ENCODE data around the gene KCNMA1. TPM values are rescaled to one million over a fixed set of nuclear protein-coding genes. Genes with fewer than 3 reads are reported as not detected.

KCNMA1 gene
- total RNA-seq, 2 donors from 2014 or later = 168 to 188 TPM

- DNase-seq (ENCODE audit: low spot score) (no peak), ATAC-seq (ENCODE audit: insufficient number of reproducible peaks, low FRiP score, low read depth) (no peak)
- Histone ChIP-seq H3K4me1 (ENCODE audit: control insufficient read depth in 1 of 2, low read depth in 2 of 2) (peaks cover 29 to 67% of the 10 kb centered on the region in 2 donors), H3K27me3 (replicated peaks; ENCODE audit: insufficient read depth) (no peaks in the 10 kb centered on the region), H3K36me3 (no peaks in the 10 kb centered on the region), H3K9me3 (no peaks in the 10 kb centered on the region), H3K4me3 (peak overlapping the region; percentile 86), H3K27ac (peak overlapping the region; percentile 82 to 89)
- no peak for TF ChIP-seq CTCF (IDR thresholded peaks at IDR 0.05)
Observed at GRCh38 chr10:77634939-77635338, 2.7 kb downstream of the KCNMA1 start.

GRCh38 chr10:77633376-77633775 lies 4.2 kb downstream of the KCNMA1 start:
- Histone ChIP-seq H3K27me3 (replicated peaks; ENCODE audit: insufficient read depth) (no peaks in the 10 kb centered on the region), H3K9me3 (no peaks in the 10 kb centered on the region), H3K4me3 (no peak overlapping the region), H3K36me3 (no peaks in the 10 kb centered on the region), H3K27ac (peak overlapping the region; percentile 82 to 89), H3K4me1 (ENCODE audit: control insufficient read depth in 1 of 2, low read depth in 2 of 2) (peaks cover 22 to 65% of the 10 kb centered on the region in 2 donors)
- DNase-seq (ENCODE audit: low spot score) (no peak), ATAC-seq (ENCODE audit: insufficient number of reproducible peaks, low FRiP score, low read depth) (no peak)
- TF ChIP-seq CTCF (IDR thresholded peaks at IDR 0.05) = no peak

GRCh38 chr10:77631241-77631640 lies 6.4 kb downstream of the KCNMA1 start:
- DNase-seq (ENCODE audit: low spot score) (peak; percentile 31), ATAC-seq (ENCODE audit: insufficient number of reproducible peaks, low FRiP score, low read depth) (no peak)
- Histone ChIP-seq H3K36me3 (no peaks in the 10 kb centered on the region), H3K9me3 (no peaks in the 10 kb centered on the region), H3K27ac (peak overlapping the region; percentile 62 to 89), H3K4me3 (no peak overlapping the region), H3K27me3 (replicated peaks; ENCODE audit: insufficient read depth) (no peaks in the 10 kb centered on the region), H3K4me1 (ENCODE audit: control insufficient read depth in 1 of 2, low read depth in 2 of 2) (peaks cover 22 to 82% of the 10 kb centered on the region in 2 donors)
- TF ChIP-seq CTCF (IDR thresholded peaks at IDR 0.05) = no peak

GRCh38 chr10:77630507-77630848 lies 7.1 kb downstream of the KCNMA1 start:
- H3K4me3 ChIP-seq = peak overlapping the region; percentile 36

GRCh38 chr10:77629775-77630506 lies 7.7 kb downstream of the KCNMA1 start:
- Histone ChIP-seq H3K27me3 (replicated peaks; ENCODE audit: insufficient read depth) (no peaks in the 10 kb centered on the region), H3K9me3 (no peaks in the 10 kb centered on the region), H3K36me3 (no peaks in the 10 kb centered on the region), H3K27ac (peak overlapping the region; percentile 62 to 89), H3K4me1 (ENCODE audit: control insufficient read depth in 1 of 2, low read depth in 2 of 2) (peaks cover 26 to 93% of the 10 kb centered on the region in 2 donors), H3K4me3 (peak overlapping the region; percentile 36)
- no peak for ATAC-seq (ENCODE audit: insufficient number of reproducible peaks, low FRiP score, low read depth)
- DNase-seq (ENCODE audit: low spot score) = no peak
- no peak for TF ChIP-seq CTCF (IDR thresholded peaks at IDR 0.05)

More at GRCh38 chr10:77630507-77630848, 7.1 kb downstream of the KCNMA1 start:
- peaks cover 24 to 89% of the 10 kb centered on the region in 2 donors for H3K4me1 ChIP-seq (ENCODE audit: control insufficient read depth in 1 of 2, low read depth in 2 of 2)
- H3K36me3 ChIP-seq = no peaks in the 10 kb centered on the region
- peak overlapping the region; percentile 62 to 89 for H3K27ac ChIP-seq
- ATAC-seq (ENCODE audit: insufficient number of reproducible peaks, low FRiP score, low read depth) (no peak), DNase-seq (ENCODE audit: low spot score) (no peak)
- TF ChIP-seq CTCF (IDR thresholded peaks at IDR 0.05) = no peak
- H3K9me3 ChIP-seq = no peaks in the 10 kb centered on the region
- H3K27me3 ChIP-seq (replicated peaks; ENCODE audit: insufficient read depth) = no peaks in the 10 kb centered on the region
